Breast epithelium (tissue), 4 donors: ENCODE results near the gene MED9. TPM values are rescaled to one million over a fixed set of nuclear protein-coding genes. Genes with fewer than 3 reads are reported as not detected.

Experiments
- DNase-seq, 2 donors: peaks; one replicate each; pipeline ENCODE4 v3.0.0-alpha.2; 2019; ENCODE audit warnings: low spot score in 2 of 2
- H3K27ac ChIP-seq, 2 donors: fragments of 200-600 bp; sonication (generic) in 1 of 2; one replicate each; pipeline ENCODE4 v1.5.1; 2016 to 2019; ENCODE audit warnings: mild to moderate bottlenecking in 1 of 2
- H3K27me3 ChIP-seq, 2 donors: fragments of 200-600 bp; sonication (generic) in 1 of 2; one replicate each; pipeline versions ENCODE4 v1.5.1 to v1.6.0; 2017 to 2019; ENCODE audit warnings: control low read depth in 1 of 2, mild to moderate bottlenecking in 1 of 2
- H3K36me3 ChIP-seq: fragments of 200-600 bp; one replicate; pipeline ENCODE4 v1.5.1; 2019
- H3K4me1 ChIP-seq, 2 donors: fragments of 200-600 bp; sonication (generic); one replicate each; pipeline ENCODE4 v1.5.1; 2016 to 2019; ENCODE audit warnings: control low read depth in 1 of 2
- H3K4me3 ChIP-seq, 3 donors: fragments of 200-600 bp; sonication (generic); 1 replicate in 2 of 3; 2 replicates in 1 of 3; pipeline ENCODE4 v1.5.1; 2016 to 2019; ENCODE audit warnings: mild to moderate bottlenecking in 3 of 3, moderate library complexity in 2 of 3
- H3K9me3 ChIP-seq, 2 donors: fragments of 200-600 bp; sonication (generic) in 1 of 2; one replicate each; pipeline ENCODE4 v1.5.1; 2016 to 2019; ENCODE audit warnings: control low read depth in 1 of 2
- CTCF ChIP-seq, 3 donors: fragments of 450-650 bp; IDR thresholded peaks; one replicate each; pipeline ENCODE4 v1.5.1; 2016 to 2017; ENCODE audit warnings: antibody characterized with exemption in 3 of 3, mild to moderate bottlenecking in 3 of 3, moderate library complexity in 3 of 3
- POLR2A ChIP-seq: fragments of 450-650 bp; IDR thresholded peaks from one replicate; pipeline ENCODE4 v1.6.1; 2016; ENCODE audit warnings: antibody characterized with exemption, mild to moderate bottlenecking, moderate library complexity
- POLR2AphosphoS5 ChIP-seq, 3 donors: sonication (generic); formaldehyde crosslinking; IDR thresholded peaks; one replicate each; pipeline ENCODE4 v1.6.1; 2017; ENCODE audit warnings: antibody characterized with exemption in 3 of 3
- intact Hi-C: fragments of 100-400 bp; cut with DNase I; formaldehyde crosslinking; loops from one replicate; pipeline ENCODE4 v1.15.1; 2023; ENCODE audit warnings: low total_unique reads
- total RNA-seq, 3 donors: library from RNA; depleted of rRNA; stranded (reverse); fragments of >200 nt; gene quantifications; one replicate each; pipeline ENCODE4 v1.1.0, GENCODE V29; 2016

The MED9 gene
- total RNA-seq, 3 donors from 2014 or later = 13.4 to 22.5 (median 20.0) TPM

DNA sequence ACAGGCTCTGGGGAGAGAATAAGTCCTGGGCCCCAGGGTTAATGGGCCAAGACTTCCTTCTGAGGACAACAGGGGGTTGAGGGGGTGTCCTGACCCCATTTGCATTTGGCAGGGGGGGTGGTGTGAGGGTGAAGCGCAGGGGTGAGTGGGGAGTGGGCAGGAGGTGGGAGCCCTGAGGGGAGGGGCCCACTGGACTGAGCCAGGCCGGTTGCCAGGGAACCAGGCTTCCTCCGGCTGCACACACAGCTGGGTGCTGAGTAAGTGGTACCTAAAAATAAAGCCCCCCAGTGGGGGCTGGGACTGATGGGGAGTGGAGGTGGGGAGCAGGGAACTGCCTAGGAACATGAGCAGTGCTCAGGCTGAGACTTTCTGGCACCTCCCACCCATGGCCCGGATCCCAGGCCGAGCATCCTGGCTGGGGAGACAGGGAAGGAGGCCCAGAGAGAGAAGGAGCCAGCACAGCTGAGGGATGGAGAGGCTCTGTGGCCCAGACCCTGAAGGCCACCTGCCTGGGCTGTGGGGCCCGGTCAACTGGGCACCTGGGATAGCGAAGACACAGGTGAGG lies 26.8 kb downstream of the MED9 start:
- Histone ChIP-seq H3K27me3 (no peaks in the 10 kb centered on the region), H3K27ac (no peak overlapping the region), H3K36me3 (no peaks in the 10 kb centered on the region), H3K4me1 (no peaks in the 10 kb centered on the region), H3K9me3 (no peaks in the 10 kb centered on the region), H3K4me3 (no peak overlapping the region)
- DNase-seq = no peak
- no peak for TF ChIP-seq POLR2AphosphoS5 (IDR thresholded peaks at IDR 0.05)
- TF ChIP-seq CTCF (IDR thresholded peaks at IDR 0.05) = no peak
- TF ChIP-seq POLR2A = no peak
- intact Hi-C loops = no loop called here

- intact Hi-C loops = no loop called here
- Histone ChIP-seq H3K27me3 (no peaks in the 10 kb centered on the region), H3K4me3 (no peak overlapping the region), H3K4me1 (no peaks in the 10 kb centered on the region), H3K9me3 (no peaks in the 10 kb centered on the region), H3K27ac (no peak overlapping the region), H3K36me3 (no peaks in the 10 kb centered on the region)
- TF ChIP-seq POLR2AphosphoS5 (IDR thresholded peaks at IDR 0.05) (no peak), CTCF (IDR thresholded peaks at IDR 0.05) (no peak), POLR2A (no peak)
- no peak for DNase-seq
Observed at GRCh38 chr17:17504341-17505140, 27.7 kb downstream of the MED9 start.

- no peaks in the 10 kb centered on the region for H3K4me1 ChIP-seq
- TF ChIP-seq POLR2AphosphoS5 (IDR thresholded peaks at IDR 0.05) (no peak), CTCF (IDR thresholded peaks at IDR 0.05) (no peak), POLR2A (no peak)
- no peak overlapping the region for H3K4me3 ChIP-seq
- no peaks in the 10 kb centered on the region for H3K9me3 ChIP-seq
- no peaks in the 10 kb centered on the region for H3K27me3 ChIP-seq
- intact Hi-C loops = no loop called here
- H3K36me3 ChIP-seq = no peaks in the 10 kb centered on the region
- no peak overlapping the region for H3K27ac ChIP-seq
- no peak for DNase-seq
Observed at GRCh38 chr17:17505151-17505550, 28.4 kb downstream of the MED9 start.

- Histone ChIP-seq H3K27me3 (no peaks in the 10 kb centered on the region), H3K9me3 (no peaks in the 10 kb centered on the region), H3K4me3 (no peak overlapping the region), H3K36me3 (no peaks in the 10 kb centered on the region), H3K27ac (peak overlapping the region in 1 of 2 donors; percentile 9), H3K4me1 (no peaks in the 10 kb centered on the region)
- TF ChIP-seq POLR2AphosphoS5 (IDR thresholded peaks at IDR 0.05) = no peak
- TF ChIP-seq CTCF (IDR thresholded peaks at IDR 0.05) = no peak
- TF ChIP-seq POLR2A = no peak
- intact Hi-C loops = no loop called here
- DNase-seq = no peak
Observed at GRCh38 chr17:17505610-17506171, 28.9 kb downstream of the MED9 start.

GRCh38 chr17:17506181-17506741 lies 29.5 kb downstream of the MED9 start:
- no peaks in the 10 kb centered on the region for H3K4me1 ChIP-seq
- H3K9me3 ChIP-seq = no peaks in the 10 kb centered on the region
- no peaks in the 10 kb centered on the region for H3K27me3 ChIP-seq
- H3K27ac ChIP-seq = peak overlapping the region in 1 of 2 donors; percentile 9
- intact Hi-C loops = no loop called here
- peak in 1 of 2 donors; percentile 51 for DNase-seq
- TF ChIP-seq POLR2AphosphoS5 (IDR thresholded peaks at IDR 0.05) (no peak), CTCF (IDR thresholded peaks at IDR 0.05) (no peak), POLR2A (no peak)
- H3K4me3 ChIP-seq = no peak overlapping the region
- no peaks in the 10 kb centered on the region for H3K36me3 ChIP-seq
